IPS DF 4.7 (cell line): Measurements from ENCODE around the gene SDS.

Experiments
- DNase-seq: peaks from one replicate; pipeline ENCODE4 v3.0.0-alpha.2; 2013; ENCODE audit warnings: low spot score; ENCODE audit errors: extremely low read depth

SDS gene

DNA sequence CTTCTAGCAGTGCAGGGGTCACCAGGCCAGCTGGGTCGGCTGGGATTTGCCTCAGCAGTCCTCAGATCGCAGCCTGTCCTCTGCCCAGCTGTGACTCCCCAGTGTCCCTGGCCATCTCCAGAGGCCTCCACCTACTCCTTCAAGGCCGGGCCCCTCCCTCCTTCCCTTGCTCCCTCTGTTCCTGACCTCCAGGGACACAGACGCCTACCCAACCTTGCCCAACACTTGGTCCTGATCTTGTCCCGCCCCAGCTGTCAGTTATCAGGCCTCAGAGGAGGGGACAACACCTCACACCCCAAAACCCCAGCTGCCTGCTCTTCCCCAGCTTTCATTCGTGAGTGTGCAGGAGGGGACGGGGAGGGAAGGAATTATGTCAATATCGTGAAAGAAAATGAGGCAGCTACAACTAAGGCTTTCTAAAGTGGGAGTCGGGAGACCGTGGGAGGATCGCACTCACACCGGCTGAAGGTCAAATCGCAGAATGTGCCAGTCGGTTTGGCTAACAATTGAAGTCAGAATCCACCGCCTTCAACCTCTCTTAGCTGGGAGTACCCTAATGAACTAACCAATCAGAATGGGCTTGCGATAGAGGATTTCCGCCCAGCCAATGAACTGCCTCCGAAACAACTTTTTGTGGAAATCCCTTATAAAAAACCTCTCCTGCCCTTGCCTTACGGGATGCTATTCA lies 54.7 kb downstream of the SDS start:
- no peak for DNase-seq

DNA sequence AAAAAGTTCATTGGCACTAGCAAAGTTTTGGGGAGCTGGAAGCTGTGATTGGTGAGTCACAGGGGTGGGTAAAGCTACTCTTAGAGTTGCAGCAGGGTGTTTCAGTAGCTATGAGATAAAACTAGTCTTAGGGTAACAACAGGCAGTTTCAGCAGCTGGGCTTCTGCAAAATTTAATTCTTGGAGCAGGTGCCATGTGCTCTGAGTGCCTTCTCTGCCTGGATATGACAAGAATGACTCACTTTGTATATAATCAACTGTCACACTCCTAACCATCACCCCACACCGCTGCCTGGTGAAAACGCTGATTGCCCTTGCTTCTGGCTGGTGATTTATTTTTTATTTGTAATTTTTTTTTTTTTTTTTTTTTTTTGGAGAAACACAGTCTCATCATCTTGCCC lies 55.8 kb downstream of the SDS start:
- no peak for DNase-seq

DNA sequence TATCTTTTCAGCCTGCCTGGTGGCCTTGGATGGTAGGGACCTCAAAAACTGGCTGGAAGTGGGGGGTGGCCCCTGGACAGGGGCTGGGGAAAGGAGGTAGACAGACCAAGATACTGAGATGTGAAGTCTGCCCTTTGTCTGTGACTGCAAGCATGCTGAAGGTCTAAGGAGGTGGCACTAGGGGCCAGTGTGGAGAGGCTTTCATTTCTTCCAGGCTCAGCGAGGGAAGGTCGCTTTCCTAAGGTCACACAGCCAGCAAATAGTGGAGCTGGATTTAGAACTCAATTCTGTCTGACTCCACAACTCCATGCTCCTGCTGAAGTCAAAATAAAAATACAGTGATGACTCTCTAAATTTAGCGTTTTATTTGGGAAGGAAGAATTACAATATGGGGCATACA lies 56.6 kb downstream of the SDS start:
- DNase-seq: no peak

DNA sequence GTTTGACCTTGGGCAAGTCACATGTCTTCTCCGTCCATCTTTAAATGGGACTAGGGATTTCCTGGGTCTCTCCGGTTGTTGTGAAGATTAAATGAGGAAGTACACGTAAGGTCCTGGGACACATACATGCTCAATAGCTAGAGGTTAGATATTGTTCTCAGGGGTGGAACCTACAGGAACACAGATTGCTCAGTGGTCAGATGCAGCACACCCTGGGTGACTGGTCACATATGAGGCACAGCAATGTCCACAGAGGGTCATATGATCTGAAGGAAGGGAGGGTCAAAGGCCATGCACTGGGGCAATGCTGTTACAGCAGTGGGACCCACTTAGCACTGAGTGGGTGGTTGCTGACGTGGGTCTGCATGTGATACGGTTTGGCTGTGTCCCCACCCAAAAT lies 57.3 kb downstream of the SDS start:
- DNase-seq: no peak

DNA sequence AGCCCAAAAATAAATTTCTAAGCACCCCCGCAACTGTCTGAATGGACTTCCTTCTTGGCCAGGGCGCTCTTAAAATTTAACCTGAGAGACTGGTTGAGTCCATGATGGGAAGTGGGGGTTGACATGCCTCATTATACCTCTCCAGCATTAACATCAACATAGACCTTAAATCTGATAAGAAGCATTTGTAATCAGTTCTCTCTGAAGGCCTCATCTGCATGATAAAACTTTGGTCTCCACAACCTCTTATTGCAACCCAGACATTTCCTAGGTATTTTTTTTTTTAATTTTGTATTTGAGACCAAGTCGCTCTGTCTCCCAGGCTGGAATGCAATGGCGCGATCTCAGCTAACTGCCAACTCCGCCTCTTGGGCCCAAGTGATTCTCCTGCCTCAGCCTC lies 58.4 kb downstream of the SDS start:
- no peak for DNase-seq
